ENCODE data around the gene TMEM165.

The TMEM165 gene

GRCh38 chr4:55407119-55407518 lies 11.4 kb downstream of the TMEM165 start:
- no peak overlapping the region for H3K4me3 ChIP-seq (ENCODE audit: low read depth, low read length)
- CTCF ChIA-PET: interaction anchor here (0.6 to 0.7 kb wide), 3 partner anchors 36 to 748 kb away, joined by 3 read pairs; no protein-coding TSS in a partner anchor
- 0 out of 2 replicates have a peak, but pooled peaks cover 2% of the 10 kb centered on the region for H3K4me1 ChIP-seq (ENCODE audit: control insufficient read depth, insufficient read depth, low read length)
- H3K27ac ChIP-seq (ENCODE audit: extremely low read depth, low read depth, low read length): no peak overlapping the region
- H3K9me3 ChIP-seq (ENCODE audit: control insufficient read depth, insufficient read depth, low read depth, low read length): no peaks in the 10 kb centered on the region
- POLR2A ChIA-PET: no interaction called here
- TF ChIP-seq SP2 (tag by site-specific recombination; IDR thresholded peaks at IDR 0.05) (no peak), OVOL3 (tag by site-specific recombination; IDR thresholded peaks at IDR 0.05) (no peak), ZNF133 (tag by site-specific recombination; IDR thresholded peaks at IDR 0.05) (0 out of 2 replicates have a peak, but pooled peaks have one; percentile 49), ZNF791 (tag by site-specific recombination; IDR thresholded peaks at IDR 0.05) (no peak)
- H3K36me3 ChIP-seq (ENCODE audit: control insufficient read depth in 2 of 2, insufficient read depth in 1 of 2, low read length in 2 of 2): peaks cover 5 to 56% of the 10 kb centered on the region in 2 experiments; a peak in 2 of 3 replicates

GRCh38 chr4:55407764-55408163 lies 12.0 kb downstream of the TMEM165 start:
- Histone ChIP-seq H3K27ac (ENCODE audit: extremely low read depth, low read depth, low read length) (no peak overlapping the region), H3K9me3 (ENCODE audit: control insufficient read depth, insufficient read depth, low read depth, low read length) (no peaks in the 10 kb centered on the region), H3K36me3 (ENCODE audit: control insufficient read depth in 2 of 2, insufficient read depth in 1 of 2, low read length in 2 of 2) (peaks cover 5 to 56% of the 10 kb centered on the region in 2 experiments; a peak in 2 of 3 replicates), H3K4me3 (ENCODE audit: low read depth, low read length) (no peak overlapping the region), H3K4me1 (ENCODE audit: control insufficient read depth, insufficient read depth, low read length) (0 out of 2 replicates have a peak, but pooled peaks cover 2% of the 10 kb centered on the region)
- ChIA-PET CTCF (interaction anchor here (1.1 kb wide), 1 partner anchor 327 kb away, joined by 6 read pairs; no protein-coding TSS in a partner anchor), POLR2A (no interaction called here)
- TF ChIP-seq ZNF664 (tag by site-specific recombination; IDR thresholded peaks at IDR 0.05) (0 out of 2 replicates have a peak, but pooled peaks have one; percentile 33), ZBTB49 (tag by site-specific recombination; IDR thresholded peaks at IDR 0.05; ENCODE audit: low read depth) (no peak)

- Histone ChIP-seq H3K4me3 (ENCODE audit: low read depth, low read length) (no peak overlapping the region), H3K4me1 (ENCODE audit: control insufficient read depth, insufficient read depth, low read length) (0 out of 2 replicates have a peak, but pooled peaks cover 2% of the 10 kb centered on the region), H3K9me3 (ENCODE audit: control insufficient read depth, insufficient read depth, low read depth, low read length) (no peaks in the 10 kb centered on the region), H3K36me3 (ENCODE audit: control insufficient read depth in 2 of 2, insufficient read depth in 1 of 2, low read length in 2 of 2) (peaks cover 5 to 44% of the 10 kb centered on the region in 2 experiments; a peak in 2 of 3 replicates), H3K27ac (ENCODE audit: extremely low read depth, low read depth, low read length) (no peak overlapping the region)
- ChIA-PET POLR2A (no interaction called here), CTCF (interaction anchor here (0.7 to 1.0 kb wide), 2 partner anchors 18 to 456 kb away, joined by 3 to 4 read pairs; no protein-coding TSS in a partner anchor)
- peak; percentile 34; the same call in 1 of the 2 replicates for TF ChIP-seq PRDM10 (tag by site-specific recombination; IDR thresholded peaks at IDR 0.05)
- TF ChIP-seq ZNF138 (tag by site-specific recombination; IDR thresholded peaks at IDR 0.05; ENCODE audit: borderline replicate concordance): no peak
- peak; percentile 37; the same call in 1 of the 2 replicates for TF ChIP-seq TRIM28 (IDR thresholded peaks at IDR 0.05; ENCODE audit: borderline replicate concordance, low read length)
- TF ChIP-seq ZNF654 (tag by site-specific recombination; IDR thresholded peaks at IDR 0.05; ENCODE audit: low read depth): peak; percentile 55
These were observed 13.9 kb downstream of the TMEM165 start for GRCh38 chr4:55409468-55410171.

Data from HEK293 (cell line).